OCI-LY1 (cell line): ENCODE results near the gene CITED2.

ENCODE experiments used
- H2AFZ ChIP-seq: fragments of 200-600 bp; sonication (generic), shearing (Covaris generic); 2 replicates; pipeline ENCODE4 v1.6.0; 2014; ENCODE audit warnings: antibody characterized with exemption, mild to moderate bottlenecking, low read length
- H3F3A ChIP-seq: fragments of 200-600 bp; sonication (generic), shearing (Covaris generic); 2 replicates; pipeline ENCODE4 v1.6.0; 2014; ENCODE audit warnings: mild to moderate bottlenecking, antibody characterized with exemption, low read length, moderate library complexity; ENCODE audit not compliant: insufficient read depth
- H3K27ac ChIP-seq: fragments of 200-600 bp; sonication (generic); 2 replicates; pipeline ENCODE4 v1.5.1; 2014; ENCODE audit warnings: low read length, mixed run types, mild to moderate bottlenecking, low read depth; ENCODE audit not compliant: poor library complexity, severe bottlenecking
- H3K27me3 ChIP-seq: fragments of 200-600 bp; sonication (generic); 2 replicates; pipeline ENCODE4 v1.6.0; 2014; ENCODE audit warnings: antibody characterized with exemption, mild to moderate bottlenecking, low read length, moderate library complexity; ENCODE audit not compliant: insufficient read depth
- H3K36me3 ChIP-seq: fragments of 200-600 bp; sonication (generic); 2 replicates; pipeline ENCODE4 v1.6.1; 2014; ENCODE audit warnings: mild to moderate bottlenecking, antibody characterized with exemption, low read length, moderate library complexity, mixed read lengths; ENCODE audit not compliant: insufficient read depth
- H3K4me1 ChIP-seq: fragments of 200-600 bp; sonication (generic); 2 replicates; pipeline ENCODE4 v1.5.1; 2014; ENCODE audit warnings: mild to moderate bottlenecking, low read length, moderate library complexity; ENCODE audit not compliant: insufficient read depth, severe bottlenecking
- H3K4me2 ChIP-seq: fragments of 200-600 bp; sonication (generic), shearing (Covaris generic); 2 replicates; pipeline ENCODE4 v1.6.1; 2014; ENCODE audit warnings: low read length
- H3K4me3 ChIP-seq: fragments of 200-600 bp; sonication (generic); 2 replicates; pipeline ENCODE4 v1.5.1; 2014; ENCODE audit warnings: low read length, low read depth, mild to moderate bottlenecking, mixed read lengths; ENCODE audit not compliant: poor library complexity, severe bottlenecking
- H3K79me2 ChIP-seq: fragments of 200-600 bp; shearing (Covaris generic); 2 replicates; pipeline ENCODE4 v1.6.1; 2016; ENCODE audit warnings: mixed run types, low read length, mixed read lengths; ENCODE audit not compliant: insufficient read depth
- H3K9ac ChIP-seq: fragments of 200-600 bp; sonication (generic), shearing (Covaris generic); 2 replicates; pipeline ENCODE4 v1.6.1; 2014; ENCODE audit warnings: mild to moderate bottlenecking, low read length, mixed read lengths
- H3K9me2 ChIP-seq: fragments of 200-600 bp; sonication (generic), shearing (Covaris generic); 2 replicates; pipeline ENCODE4 v1.6.1; 2014; ENCODE audit warnings: low read depth, mild to moderate bottlenecking, low read length, mixed read lengths
- H3K9me3 ChIP-seq: fragments of 200-600 bp; shearing (Covaris generic); 2 replicates; pipeline ENCODE4 v1.6.1; 2014; ENCODE audit warnings: low read length, mixed read lengths
- H4K20me1 ChIP-seq: fragments of 200-600 bp; sonication (generic), shearing (Covaris generic); 2 replicates; pipeline ENCODE4 v1.6.0; 2016; ENCODE audit warnings: mild to moderate bottlenecking, low read length; ENCODE audit not compliant: insufficient read depth
- EZH2 ChIP-seq: fragments of 200-600 bp; sonication (generic), shearing (Covaris generic); IDR thresholded peaks from 2 replicates; pipeline ENCODE4 v1.8.0; 2017; ENCODE audit warnings: borderline replicate concordance, mixed run types, mild to moderate bottlenecking, antibody characterized with exemption, low read length, moderate library complexity, mixed read lengths
- TF ChIP-seq, protein P1 (sequence below): fragments of 200-600 bp; sonication (generic), shearing (Covaris generic); IDR thresholded peaks from 2 replicates; pipeline ENCODE4 v1.5.1; 2017; ENCODE audit warnings: mild to moderate bottlenecking, antibody characterized with exemption, low read length, moderate library complexity, mixed read lengths

Gene CITED2

DNA sequence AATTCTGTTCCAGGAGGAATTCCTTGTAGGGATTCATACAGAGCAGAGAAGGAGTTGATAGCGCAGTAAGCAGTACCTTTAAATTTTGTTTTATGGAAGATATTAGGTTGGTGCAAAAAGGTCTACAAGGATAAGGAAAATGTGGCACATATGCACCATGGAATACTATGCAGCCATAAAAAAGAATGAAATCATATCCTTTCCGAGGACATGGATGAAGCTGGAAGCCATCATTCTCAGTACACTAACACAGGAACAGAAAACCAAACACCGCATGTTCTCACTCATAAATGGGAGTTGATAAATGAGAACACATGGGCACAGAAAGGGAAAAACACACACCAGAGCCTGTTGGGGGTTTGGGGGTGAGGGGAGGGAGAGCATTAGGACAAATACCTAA, 45.2 kb downstream of the CITED2 start:
- peaks cover 12% of the 10 kb centered on the region; the same call in 1 of the 2 replicates for H3F3A ChIP-seq
- no peaks in the 10 kb centered on the region; the same call in 1 of the 2 replicates for H3K9me3 ChIP-seq
- H3K27ac ChIP-seq: peak overlapping the region; percentile 76

DNA sequence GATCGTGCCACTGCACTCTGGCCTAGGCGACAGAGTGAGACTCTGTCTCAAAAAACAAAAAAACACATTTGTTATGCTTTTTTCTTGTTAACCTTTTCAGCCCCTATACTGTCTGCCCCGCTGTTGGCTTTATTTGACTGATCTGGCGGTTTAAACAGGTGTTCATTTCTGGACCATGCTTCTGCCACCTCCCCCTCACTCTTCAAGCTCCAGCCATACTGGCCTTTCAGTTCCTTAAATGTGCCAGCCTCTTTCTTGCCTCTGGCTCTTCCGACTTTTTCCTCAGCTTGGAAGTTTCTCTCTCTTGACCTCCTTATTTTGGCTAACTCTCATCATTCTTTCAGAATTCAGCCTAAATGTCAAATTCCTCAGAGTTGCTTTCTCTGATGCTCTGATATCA, 47.4 kb downstream of the CITED2 start:
- Histone ChIP-seq H3K27me3 (no peaks in the 10 kb centered on the region), H3K36me3 (no peaks in the 10 kb centered on the region), H3K4me1 (peaks cover 78% of the 10 kb centered on the region), H3K27ac (peak overlapping the region; percentile 99), H4K20me1 (no peaks in the 10 kb centered on the region), H3K9me2 (no peaks in the 10 kb centered on the region), H3K9ac (peak overlapping the region; percentile 46), H3K4me2 (peak overlapping the region; percentile 31; the same call in 1 of the 2 replicates), H3K9me3 (no peaks in the 10 kb centered on the region; the same call in 1 of the 2 replicates), H2AFZ (0 out of 2 replicates have a peak overlapping the region, but pooled peaks have one; percentile 6), H3K4me3 (no peak overlapping the region), H3F3A (peaks cover 12% of the 10 kb centered on the region; the same call in 1 of the 2 replicates), H3K79me2 (no peaks in the 10 kb centered on the region)
- TF ChIP-seq, protein P1, sequence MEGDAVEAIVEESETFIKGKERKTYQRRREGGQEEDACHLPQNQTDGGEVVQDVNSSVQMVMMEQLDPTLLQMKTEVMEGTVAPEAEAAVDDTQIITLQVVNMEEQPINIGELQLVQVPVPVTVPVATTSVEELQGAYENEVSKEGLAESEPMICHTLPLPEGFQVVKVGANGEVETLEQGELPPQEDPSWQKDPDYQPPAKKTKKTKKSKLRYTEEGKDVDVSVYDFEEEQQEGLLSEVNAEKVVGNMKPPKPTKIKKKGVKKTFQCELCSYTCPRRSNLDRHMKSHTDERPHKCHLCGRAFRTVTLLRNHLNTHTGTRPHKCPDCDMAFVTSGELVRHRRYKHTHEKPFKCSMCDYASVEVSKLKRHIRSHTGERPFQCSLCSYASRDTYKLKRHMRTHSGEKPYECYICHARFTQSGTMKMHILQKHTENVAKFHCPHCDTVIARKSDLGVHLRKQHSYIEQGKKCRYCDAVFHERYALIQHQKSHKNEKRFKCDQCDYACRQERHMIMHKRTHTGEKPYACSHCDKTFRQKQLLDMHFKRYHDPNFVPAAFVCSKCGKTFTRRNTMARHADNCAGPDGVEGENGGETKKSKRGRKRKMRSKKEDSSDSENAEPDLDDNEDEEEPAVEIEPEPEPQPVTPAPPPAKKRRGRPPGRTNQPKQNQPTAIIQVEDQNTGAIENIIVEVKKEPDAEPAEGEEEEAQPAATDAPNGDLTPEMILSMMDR: no peak
- TF ChIP-seq EZH2: no peak

More for the DNA sequence above, 45.2 kb downstream of the CITED2 start:
- Histone ChIP-seq H3K4me1 (peaks cover 56% of the 10 kb centered on the region), H3K36me3 (no peaks in the 10 kb centered on the region), H3K4me3 (no peak overlapping the region), H3K27me3 (no peaks in the 10 kb centered on the region), H3K9me2 (no peaks in the 10 kb centered on the region), H2AFZ (no peak overlapping the region), H3K9ac (no peak overlapping the region), H4K20me1 (no peaks in the 10 kb centered on the region), H3K79me2 (no peaks in the 10 kb centered on the region), H3K4me2 (no peak overlapping the region)
- no peak for TF ChIP-seq EZH2
- TF ChIP-seq, protein P1: no peak

DNA sequence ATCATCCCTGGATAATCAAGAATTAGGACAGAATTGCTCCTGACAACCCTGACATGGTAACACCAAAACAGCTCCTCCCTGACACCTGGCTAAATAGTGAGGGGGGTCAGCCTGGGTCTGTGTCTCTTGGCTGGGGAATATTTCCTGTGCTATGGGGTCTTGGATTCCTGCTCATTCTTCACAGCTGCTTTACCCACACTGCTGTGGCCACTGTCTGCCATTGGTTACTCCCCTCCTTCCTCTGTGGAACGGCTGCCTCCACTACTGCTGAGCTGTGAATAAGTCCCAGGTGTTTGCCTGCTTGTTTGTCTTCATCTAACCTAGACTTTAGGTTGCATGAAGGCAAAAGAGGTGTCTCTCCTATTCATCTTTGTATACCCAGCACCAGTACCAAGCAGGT, 48.8 kb downstream of the CITED2 start:
- Histone ChIP-seq H3K9me2 (no peaks in the 10 kb centered on the region), H2AFZ (no peak overlapping the region), H3K27me3 (no peaks in the 10 kb centered on the region), H3K79me2 (no peaks in the 10 kb centered on the region), H3K27ac (peak overlapping the region; percentile 99), H3K36me3 (no peaks in the 10 kb centered on the region), H3K4me3 (no peak overlapping the region), H3K9ac (peak overlapping the region; percentile 52; the same call in 1 of the 2 replicates), H3F3A (peaks cover 12% of the 10 kb centered on the region; the same call in 1 of the 2 replicates), H3K4me2 (peak overlapping the region; percentile 34; the same call in 1 of the 2 replicates), H3K4me1 (peaks cover 76% of the 10 kb centered on the region), H4K20me1 (no peaks in the 10 kb centered on the region), H3K9me3 (no peaks in the 10 kb centered on the region; the same call in 1 of the 2 replicates)
- TF ChIP-seq, protein P1: no peak
- TF ChIP-seq EZH2: no peak
